ENCODE results near the gene PDCD10. TPM values are rescaled to one million over a fixed set of nuclear protein-coding genes. Genes with fewer than 3 reads are reported as not detected.

The PDCD10 gene
- total and polyA plus RNA-seq, 4 donors = 52.2 to 88.1 (median 61.8) TPM

- H3K4me3 ChIP-seq (ENCODE audit: low read depth, low read length) = peak overlapping the region; percentile 98
- WGBS (ENCODE audit: insufficient coverage) = 24% methylated on average over 3 of the region's 7 CpGs
- no peaks in the 10 kb centered on the region for H3K36me3 ChIP-seq (ENCODE audit: control insufficient read depth, insufficient read depth, low read length)
- H3K9me3 ChIP-seq (ENCODE audit: control insufficient read depth, insufficient read depth, low read length) = no peaks in the 10 kb centered on the region
- H3K27me3 ChIP-seq (ENCODE audit: control insufficient read depth, insufficient read depth, low read length) = no peaks in the 10 kb centered on the region
- peaks cover 6% of the 10 kb centered on the region for H3K4me1 ChIP-seq (ENCODE audit: control insufficient read depth, insufficient read depth, low read length)
- peak in 2 of 6 donors; percentile 8 to 25 for DNase-seq (ENCODE audit: low read depth in 4 of 6, low spot score in 6 of 6)
- H3K27ac ChIP-seq (ENCODE audit: low read depth, low read length) = no peak overlapping the region
Measured at GRCh38 chr3:167736264-167736787, 1.6 kb upstream of the PDCD10 start.

- no peaks in the 10 kb centered on the region for H3K9me3 ChIP-seq (ENCODE audit: control insufficient read depth, insufficient read depth, low read length)
- H3K4me3 ChIP-seq (ENCODE audit: low read depth, low read length) = peak within 1 kb of the TSS; percentile 98
- H3K36me3 ChIP-seq (ENCODE audit: control insufficient read depth, insufficient read depth, low read length) = no peaks in the 10 kb centered on the region
- no peaks in the 10 kb centered on the region for H3K27me3 ChIP-seq (ENCODE audit: control insufficient read depth, insufficient read depth, low read length)
- under 1% methylated on average over 33 of the region's 37 CpGs for WGBS (ENCODE audit: insufficient coverage)
- peak within 1 kb of the TSS; percentile 91 for H3K27ac ChIP-seq (ENCODE audit: low read depth, low read length)
- peaks cover 6% of the 10 kb centered on the region for H3K4me1 ChIP-seq (ENCODE audit: control insufficient read depth, insufficient read depth, low read length)
- DNase-seq (ENCODE audit: low read depth in 4 of 6, low spot score in 6 of 6) = peak; percentile 63 to 97 (median 78)
Measured at GRCh38 chr3:167735233-167736138, 794 bp upstream of the PDCD10 start, which contains the start of gene SERPINI1. Gene SERPINI1 (plus strand): TSS chr3:167735721. CDS start chr3:167789129, 53,408 bp downstream.

GRCh38 chr3:167733961-167734497, 663 bp downstream of the PDCD10 start:
- Histone ChIP-seq H3K27ac (ENCODE audit: low read depth, low read length) (peak overlapping the region; percentile 62), H3K36me3 (ENCODE audit: control insufficient read depth, insufficient read depth, low read length) (no peaks in the 10 kb centered on the region), H3K4me3 (ENCODE audit: low read depth, low read length) (peak overlapping the region; percentile 98), H3K4me1 (ENCODE audit: control insufficient read depth, insufficient read depth, low read length) (peaks cover 6% of the 10 kb centered on the region), H3K9me3 (ENCODE audit: control insufficient read depth, insufficient read depth, low read length) (no peaks in the 10 kb centered on the region), H3K27me3 (ENCODE audit: control insufficient read depth, insufficient read depth, low read length) (no peaks in the 10 kb centered on the region)
- DNase-seq (ENCODE audit: low read depth in 4 of 6, low spot score in 6 of 6) = peak in 1 of 6 donors; percentile 2
- under 1% methylated on average over 9 of the region's 12 CpGs for WGBS (ENCODE audit: insufficient coverage)

- Histone ChIP-seq H3K27ac (ENCODE audit: low read depth, low read length) (no peak overlapping the region), H3K36me3 (ENCODE audit: control insufficient read depth, insufficient read depth, low read length) (no peaks in the 10 kb centered on the region), H3K9me3 (ENCODE audit: control insufficient read depth, insufficient read depth, low read length) (no peaks in the 10 kb centered on the region), H3K27me3 (ENCODE audit: control insufficient read depth, insufficient read depth, low read length) (no peaks in the 10 kb centered on the region), H3K4me3 (ENCODE audit: low read depth, low read length) (no peak overlapping the region), H3K4me1 (ENCODE audit: control insufficient read depth, insufficient read depth, low read length) (peaks cover 6% of the 10 kb centered on the region)
- WGBS (ENCODE audit: insufficient coverage) = 100% methylated on average over 2 of the region's 7 CpGs
- DNase-seq (ENCODE audit: low read depth in 4 of 6, low spot score in 6 of 6) = no peak
Measured at GRCh38 chr3:167732313-167733065, 2.2 kb downstream of the PDCD10 start.

- WGBS (ENCODE audit: insufficient coverage) = 80% methylated on average over 1 of the region's 2 CpGs
- peaks cover 6% of the 10 kb centered on the region for H3K4me1 ChIP-seq (ENCODE audit: control insufficient read depth, insufficient read depth, low read length)
- H3K9me3 ChIP-seq (ENCODE audit: control insufficient read depth, insufficient read depth, low read length) = no peaks in the 10 kb centered on the region
- no peak overlapping the region for H3K27ac ChIP-seq (ENCODE audit: low read depth, low read length)
- H3K4me3 ChIP-seq (ENCODE audit: low read depth, low read length) = no peak overlapping the region
- no peak for DNase-seq (ENCODE audit: low read depth in 4 of 6, low spot score in 6 of 6)
- no peaks in the 10 kb centered on the region for H3K36me3 ChIP-seq (ENCODE audit: control insufficient read depth, insufficient read depth, low read length)
- no peaks in the 10 kb centered on the region for H3K27me3 ChIP-seq (ENCODE audit: control insufficient read depth, insufficient read depth, low read length)
Measured at GRCh38 chr3:167731393-167731792, 3.3 kb downstream of the PDCD10 start.

DNA sequence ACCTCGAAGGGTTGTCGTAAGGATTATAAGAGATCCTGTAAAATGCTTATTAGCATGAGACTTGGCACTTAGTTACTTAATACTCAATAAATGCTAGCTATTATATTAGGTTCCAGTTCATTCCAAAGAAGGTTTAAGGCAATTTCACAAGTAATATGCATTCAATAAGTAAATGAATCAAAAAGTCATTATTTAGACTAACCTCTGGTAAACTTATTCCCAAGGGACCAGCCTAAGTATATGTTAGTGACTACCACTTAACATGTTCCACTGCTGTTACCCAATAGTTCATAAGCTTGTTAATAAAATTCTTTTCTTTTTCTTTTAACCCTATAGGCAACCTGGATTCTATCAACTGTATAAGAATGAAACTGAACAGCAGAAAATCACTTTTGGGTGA, 5.1 kb downstream of the PDCD10 start:
- Histone ChIP-seq H3K36me3 (ENCODE audit: control insufficient read depth, insufficient read depth, low read length) (no peaks in the 10 kb centered on the region), H3K9me3 (ENCODE audit: control insufficient read depth, insufficient read depth, low read length) (no peaks in the 10 kb centered on the region), H3K27me3 (ENCODE audit: control insufficient read depth, insufficient read depth, low read length) (no peaks in the 10 kb centered on the region), H3K4me1 (ENCODE audit: control insufficient read depth, insufficient read depth, low read length) (no peaks in the 10 kb centered on the region), H3K4me3 (ENCODE audit: low read depth, low read length) (no peak overlapping the region), H3K27ac (ENCODE audit: low read depth, low read length) (no peak overlapping the region)
- DNase-seq (ENCODE audit: low read depth in 4 of 6, low spot score in 6 of 6) = no peak
- WGBS (ENCODE audit: insufficient coverage) = no CpG with 5 or more reads among the region's 2 CpGs

DNA sequence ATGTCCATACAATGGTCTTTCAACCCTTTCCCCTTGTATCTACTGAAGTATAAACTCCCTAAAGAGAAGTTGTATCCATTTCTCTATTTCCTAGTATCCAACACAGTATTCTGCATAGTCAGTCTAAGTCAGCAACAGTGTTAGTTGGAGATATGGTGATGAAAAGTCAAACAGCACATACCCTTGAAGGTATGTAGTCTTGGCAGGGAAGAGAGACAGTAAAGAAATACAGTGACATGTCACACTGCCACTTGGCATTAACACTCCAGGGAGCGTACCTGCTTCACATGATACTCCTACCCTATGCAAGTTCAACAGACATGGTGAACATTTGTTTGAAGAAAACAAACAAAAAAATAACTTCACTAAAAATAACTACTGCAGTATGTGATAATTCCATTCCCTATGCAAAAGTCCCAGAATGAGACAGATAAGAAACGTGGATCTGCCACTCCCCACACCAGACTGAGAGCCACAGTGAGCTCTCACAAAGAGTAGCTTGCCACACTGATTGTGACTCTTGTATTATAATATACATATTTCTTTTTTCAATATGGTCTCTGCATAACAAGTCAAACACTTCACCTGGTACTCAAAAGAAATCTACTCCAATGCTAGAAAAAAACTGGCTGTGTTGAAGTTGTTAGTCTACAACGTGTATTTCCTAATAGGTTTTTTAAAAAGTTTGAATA, 5.9 kb downstream of the PDCD10 start:
- no peaks in the 10 kb centered on the region for H3K27me3 ChIP-seq (ENCODE audit: control insufficient read depth, insufficient read depth, low read length)

DNA sequence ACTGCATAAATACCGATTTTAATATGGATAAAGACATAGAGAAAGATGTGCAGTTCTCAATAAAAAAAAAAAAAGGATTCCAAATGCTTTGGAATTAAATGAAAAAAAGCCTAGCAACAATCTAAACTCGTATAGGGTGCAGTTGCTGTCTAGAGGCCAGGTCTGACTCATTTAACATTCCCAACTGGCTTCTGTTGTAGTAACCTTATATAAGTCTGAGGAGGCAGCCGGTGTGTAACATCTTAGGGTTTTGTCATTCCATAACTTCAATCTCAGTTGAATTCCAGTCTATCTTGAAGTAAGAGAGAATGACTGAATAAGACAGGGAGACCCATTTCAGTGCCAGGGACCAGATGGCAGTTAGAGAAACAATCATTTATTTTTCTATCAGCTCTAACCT, 6.5 kb downstream of the PDCD10 start:
- H3K27ac ChIP-seq (ENCODE audit: low read depth, low read length) = no peak overlapping the region
- WGBS (ENCODE audit: insufficient coverage) = no CpG with 5 or more reads among the region's 3 CpGs

More for the DNA sequence above, 5.9 kb downstream of the PDCD10 start:
- Histone ChIP-seq H3K4me3 (ENCODE audit: low read depth, low read length) (no peak overlapping the region), H3K4me1 (ENCODE audit: control insufficient read depth, insufficient read depth, low read length) (no peaks in the 10 kb centered on the region), H3K36me3 (ENCODE audit: control insufficient read depth, insufficient read depth, low read length) (no peaks in the 10 kb centered on the region), H3K27ac (ENCODE audit: low read depth, low read length) (no peak overlapping the region), H3K9me3 (ENCODE audit: control insufficient read depth, insufficient read depth, low read length) (no peaks in the 10 kb centered on the region)
- DNase-seq (ENCODE audit: low read depth in 4 of 6, low spot score in 6 of 6) = no peak
- WGBS (ENCODE audit: insufficient coverage) = no CpG with 5 or more reads among the region's 3 CpGs

GRCh38 chr3:167723872-167724271, 10.8 kb downstream of the PDCD10 start:
- WGBS (ENCODE audit: insufficient coverage) = 100% methylated on average over 2 of the region's 3 CpGs
- Histone ChIP-seq H3K27me3 (ENCODE audit: control insufficient read depth, insufficient read depth, low read length) (no peaks in the 10 kb centered on the region), H3K27ac (ENCODE audit: low read depth, low read length) (no peak overlapping the region), H3K36me3 (ENCODE audit: control insufficient read depth, insufficient read depth, low read length) (no peaks in the 10 kb centered on the region), H3K9me3 (ENCODE audit: control insufficient read depth, insufficient read depth, low read length) (no peaks in the 10 kb centered on the region), H3K4me1 (ENCODE audit: control insufficient read depth, insufficient read depth, low read length) (no peaks in the 10 kb centered on the region), H3K4me3 (ENCODE audit: low read depth, low read length) (no peak overlapping the region)
- DNase-seq (ENCODE audit: low read depth in 4 of 6, low spot score in 6 of 6) = no peak

More for the DNA sequence above, 6.5 kb downstream of the PDCD10 start:
- DNase-seq (ENCODE audit: low read depth in 4 of 6, low spot score in 6 of 6) = peak in 1 of 6 donors; percentile 12
- H3K4me1 ChIP-seq (ENCODE audit: control insufficient read depth, insufficient read depth, low read length) = no peaks in the 10 kb centered on the region
- H3K36me3 ChIP-seq (ENCODE audit: control insufficient read depth, insufficient read depth, low read length) = no peaks in the 10 kb centered on the region
- H3K9me3 ChIP-seq (ENCODE audit: control insufficient read depth, insufficient read depth, low read length) = no peaks in the 10 kb centered on the region
- H3K27me3 ChIP-seq (ENCODE audit: control insufficient read depth, insufficient read depth, low read length) = no peaks in the 10 kb centered on the region
- H3K4me3 ChIP-seq (ENCODE audit: low read depth, low read length) = no peak overlapping the region
